Endometrial microvascular endothelial cells (primary cell): ENCODE results near the gene RBBP4. TPM values are rescaled to one million over a fixed set of nuclear protein-coding genes. Genes with fewer than 3 reads are reported as not detected.
"Not testable (repeated sequence)": the region's sequence is repeated elsewhere in the genome, so short reads cannot be mapped to it uniquely, and the experiment has no call there.

Source experiments
- in situ Hi-C: cut with HindIII; loops from 2 replicates; pipeline ENCODE4 v1.10.0; 2017; ENCODE audit warnings: low sequenced_read_pairs, low pct_unique_long_range_greater_than_20kb; ENCODE audit errors: inconsistent ontology term
- total RNA-seq: library from RNA; depleted of rRNA; stranded (reverse); fragments of >200 nt; gene quantifications from one replicate; pipeline ENCODE4 v1.2.3, GENCODE V29; 2015; ENCODE audit errors: inconsistent ontology term

Gene RBBP4
- total RNA-seq, 1 donor from 2014 or later, result 163 TPM

GRCh38 chr1:32635508-32636277 is 15.3 kb upstream of the RBBP4 start:
- in situ Hi-C loops, result no loop called here

- in situ Hi-C loops, result no loop called here
Measured at GRCh38 chr1:32636914-32637645, 13.9 kb upstream of the RBBP4 start.

- in situ Hi-C loops, result no loop called here
Measured at GRCh38 chr1:32639489-32640075, 11.4 kb upstream of the RBBP4 start.

- in situ Hi-C loops, result not testable (repeated sequence)
Measured at GRCh38 chr1:32642292-32642827, 8.6 kb upstream of the RBBP4 start.

GRCh38 chr1:32644426-32644825 is 6.6 kb upstream of the RBBP4 start:
- in situ Hi-C loops, result no loop called here

- in situ Hi-C loops, result no loop called here
Measured at GRCh38 chr1:32647308-32648134, 3.5 kb upstream of the RBBP4 start.

GRCh38 chr1:32650248-32650751 is 708 bp upstream of the RBBP4 start, which contains the start of gene ZBTB8OS:
Gene ZBTB8OS (minus strand): TSS chr1:32650550. CDS start chr1:32650529, 21 bp downstream.
- in situ Hi-C loops, result no loop called here

GRCh38 chr1:32651461-32652073 is 559 bp downstream of the RBBP4 start:
- in situ Hi-C loops, result no loop called here

GRCh38 chr1:32652244-32652962 is 1.4 kb downstream of the RBBP4 start:
- in situ Hi-C loops, result no loop called here

GRCh38 chr1:32659581-32659980 is 8.6 kb downstream of the RBBP4 start:
- in situ Hi-C loops, result no loop called here

- in situ Hi-C loops, result no loop called here
Measured at GRCh38 chr1:32665915-32666314, 14.9 kb downstream of the RBBP4 start.

- in situ Hi-C loops, result no loop called here
Measured at GRCh38 chr1:32666901-32667566, 16.0 kb downstream of the RBBP4 start.

- in situ Hi-C loops, result not testable (repeated sequence)
Measured at GRCh38 chr1:32668716-32669115, 17.7 kb downstream of the RBBP4 start.

GRCh38 chr1:32676945-32677344 is 25.9 kb downstream of the RBBP4 start:
- in situ Hi-C loops, result no loop called here

- in situ Hi-C loops, result not testable (repeated sequence)
Measured at GRCh38 chr1:32679993-32680392, 29.0 kb downstream of the RBBP4 start.

- in situ Hi-C loops, result no loop called here
Measured at GRCh38 chr1:32680642-32681041, 29.6 kb downstream of the RBBP4 start.

- in situ Hi-C loops, result no loop called here
Measured at GRCh38 chr1:32681509-32681908, 30.5 kb downstream of the RBBP4 start.
